AG09309 (cell line): ENCODE measurements around the gene QSOX2.

Experiments
- DNase-seq: peaks from one replicate; pipeline ENCODE4 v3.0.0-alpha.2; 2010; ENCODE audit warnings: low read depth
- H3K4me3 ChIP-seq: 2 replicates; pipeline ENCODE4 v1.5.1; 2011; ENCODE audit warnings: mild to moderate bottlenecking, low read depth, low read length, moderate library complexity; ENCODE audit not compliant: control insufficient read depth
- CTCF ChIP-seq: IDR thresholded peaks from 2 replicates; pipeline ENCODE4 v1.5.1; 2011; ENCODE audit warnings: mild to moderate bottlenecking, low read depth, low read length, inconsistent platforms; ENCODE audit not compliant: insufficient read depth, control insufficient read depth; ENCODE audit errors: missing control alignments

QSOX2 gene

DNA sequence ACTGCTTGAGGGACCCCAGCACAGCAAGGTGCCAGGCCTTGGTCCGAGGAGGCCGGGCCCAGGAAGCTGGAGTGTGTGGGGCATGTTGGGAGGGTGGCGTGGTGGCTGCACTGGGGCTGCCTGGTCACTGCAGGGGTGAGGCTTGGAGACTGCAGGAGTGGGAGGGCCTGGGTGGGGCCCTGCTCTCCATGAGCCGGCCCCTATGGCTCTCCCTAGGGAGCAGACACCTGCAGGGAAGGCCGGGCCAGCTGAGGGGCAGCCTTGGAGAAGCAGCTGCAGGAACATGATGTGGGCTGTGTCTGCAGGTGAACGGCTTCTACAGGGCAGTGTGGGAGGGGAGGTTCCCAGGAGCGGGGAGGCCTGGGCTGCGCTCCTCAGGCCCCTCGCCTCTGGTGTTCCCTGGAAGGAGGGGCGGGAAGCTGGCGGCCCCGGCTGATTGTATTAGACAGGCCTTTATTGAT, 85.2 kb downstream of the QSOX2 start:
- no peak for DNase-seq
- H3K4me3 ChIP-seq = no peak overlapping the region
- no peak for TF ChIP-seq CTCF

DNA sequence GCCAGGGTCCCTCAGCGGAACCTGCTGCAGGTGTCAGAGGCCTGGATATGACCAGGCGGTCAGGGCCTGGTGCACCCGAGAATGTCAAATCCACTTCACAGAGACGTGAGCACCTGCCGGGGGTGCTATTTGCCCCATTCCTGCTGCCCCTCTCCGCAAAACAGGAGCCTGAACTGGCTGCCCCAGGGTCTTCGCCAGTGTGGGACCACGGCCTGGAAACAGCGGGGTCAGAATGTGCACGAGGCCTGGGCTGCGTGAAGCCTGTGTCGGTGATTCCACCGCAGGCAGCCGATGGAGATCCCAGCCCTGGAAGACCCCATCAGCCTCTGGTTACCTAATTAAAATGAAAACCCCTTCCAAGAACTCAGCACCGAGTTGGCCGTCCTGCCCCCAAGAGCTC, 85.8 kb downstream of the QSOX2 start:
- no peak for TF ChIP-seq CTCF
- no peak overlapping the region for H3K4me3 ChIP-seq
- DNase-seq = no peak

- no peak for DNase-seq
- TF ChIP-seq CTCF = no peak
- no peak overlapping the region for H3K4me3 ChIP-seq
These were observed 87.9 kb downstream of the QSOX2 start for GRCh38 chr9:136157477-136158265.
